IPS DF 6.9 (cell line): ENCODE data around the gene ZFYVE19.

Experiments
- DNase-seq: peaks from one replicate; pipeline ENCODE4 v3.0.0-alpha.2; 2013; ENCODE audit warnings: low read depth, low spot score
- H3K27ac ChIP-seq: one replicate; pipeline ENCODE4 v1.5.1; 2013; ENCODE audit warnings: low read length, control low read depth
- H3K27me3 ChIP-seq: 2 replicates; pipeline ENCODE4 v1.6.1; 2013; ENCODE audit warnings: mild to moderate bottlenecking, low read length; ENCODE audit not compliant: control insufficient read depth, insufficient read depth
- H3K36me3 ChIP-seq: 2 replicates; pipeline ENCODE4 v1.6.1; 2013; ENCODE audit warnings: low read length; ENCODE audit not compliant: control insufficient read depth, insufficient read depth
- H3K4me1 ChIP-seq: 2 replicates; pipeline ENCODE4 v1.6.1; 2013; ENCODE audit warnings: low read length; ENCODE audit not compliant: control insufficient read depth, insufficient read depth
- H3K4me3 ChIP-seq: 2 replicates; pipeline ENCODE4 v1.5.1; 2013; ENCODE audit warnings: mild to moderate bottlenecking, low read length
- H3K9me3 ChIP-seq: 2 replicates; pipeline ENCODE4 v1.6.1; 2013; ENCODE audit warnings: low read length, inconsistent platforms; ENCODE audit not compliant: control insufficient read depth, insufficient read depth
- whole genome bisulfite sequencing: extraction: QIAGEN DNeasy Blood & Tissue Kit; methylation state at CpG from one replicate; pipeline ENCODE4 v1.1.7; 2013; ENCODE audit warnings: mixed read lengths, missing lambda C conversion rate; ENCODE audit not compliant: insufficient read length, insufficient coverage; 5-methylcytosine and 5-hydroxymethylcytosine counted together

Gene ZFYVE19

DNA sequence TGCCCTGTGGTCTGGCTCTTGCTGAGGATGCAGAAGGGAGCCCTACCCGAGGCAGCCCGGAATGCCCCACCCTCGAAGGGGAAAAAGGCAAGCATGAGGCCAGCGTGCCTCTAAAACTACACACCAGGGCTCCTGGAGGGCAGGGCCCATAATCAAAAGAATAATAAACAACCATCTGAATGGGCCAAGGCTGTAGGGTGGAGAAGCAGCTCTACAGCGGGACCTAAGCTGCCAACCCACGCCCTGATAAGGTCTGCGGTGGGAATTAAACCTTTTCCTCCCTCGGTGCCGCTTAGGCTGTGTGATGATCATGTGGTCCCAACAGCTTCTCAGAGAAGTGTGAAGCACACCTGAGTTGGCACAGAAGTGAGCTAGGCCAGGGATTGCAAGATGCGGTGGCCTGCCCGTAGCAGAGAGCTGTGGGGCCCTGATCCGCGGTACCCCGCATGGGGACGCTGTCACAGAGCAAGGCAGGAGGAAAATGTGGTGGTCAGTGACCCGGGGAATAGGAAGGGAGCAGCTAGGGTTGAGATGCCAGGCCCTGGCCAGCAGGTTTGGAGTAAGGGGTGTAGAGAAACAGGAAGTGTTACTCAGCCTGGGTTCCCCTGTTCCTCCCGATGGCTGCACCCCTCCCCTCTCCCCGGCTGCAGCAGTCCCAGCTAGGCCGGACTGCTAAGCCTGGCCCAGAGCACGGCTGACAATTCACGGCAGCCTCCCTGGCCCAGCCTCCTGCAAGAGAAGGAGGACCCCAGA is 38.2 kb upstream of the ZFYVE19 start:
- Histone ChIP-seq H3K4me3 (no peak overlapping the region), H3K4me1 (peaks cover 12% of the 10 kb centered on the region), H3K27ac (no peak overlapping the region), H3K36me3 (no peaks in the 10 kb centered on the region), H3K27me3 (no peaks in the 10 kb centered on the region), H3K9me3 (no peaks in the 10 kb centered on the region)
- no peak for DNase-seq
- no CpG with 5 or more reads among the region's 21 CpGs for WGBS

DNA sequence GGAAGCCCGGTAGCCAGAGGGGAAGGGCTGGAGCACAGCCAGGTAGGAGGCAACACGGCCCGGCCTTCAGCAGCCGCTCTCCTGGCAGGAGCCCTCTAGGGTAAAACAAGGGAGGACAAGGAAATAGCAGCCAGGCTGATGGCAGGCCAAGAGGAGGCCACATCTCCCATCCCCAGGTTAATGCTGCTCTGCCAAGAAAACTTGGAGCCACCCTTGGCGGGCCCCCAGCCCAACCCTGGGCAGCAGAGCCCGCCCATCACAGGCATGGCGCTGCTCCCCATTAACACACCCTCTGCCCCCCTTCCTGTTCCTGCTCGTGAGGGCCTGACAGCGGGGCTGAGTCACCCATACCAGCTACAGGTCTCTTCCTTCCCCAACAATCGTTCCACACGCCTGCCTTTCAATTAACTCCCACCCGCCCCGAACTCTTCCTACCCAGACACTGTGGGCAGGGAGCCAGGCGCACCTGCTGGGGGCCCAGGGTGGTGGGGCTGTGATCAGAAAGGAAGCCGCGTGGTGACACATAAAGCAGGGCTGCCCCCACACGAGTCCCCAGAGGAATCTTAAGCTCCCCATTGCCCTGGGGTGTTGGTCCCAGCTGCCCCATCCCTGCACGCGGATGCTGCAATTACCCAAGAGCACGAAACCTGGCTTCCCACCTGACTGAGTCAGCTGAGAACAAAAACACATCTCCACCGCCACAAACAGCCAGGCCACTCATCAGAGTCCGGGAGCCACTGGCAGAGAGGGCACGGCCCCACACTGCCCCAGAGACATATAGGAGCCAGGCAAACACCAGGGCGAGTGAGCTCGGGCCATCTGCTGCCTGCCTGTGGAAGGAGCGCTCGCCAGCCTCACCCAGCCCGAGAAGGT is 37.4 kb upstream of the ZFYVE19 start, which contains the start of gene C15orf62:
Gene C15orf62 (plus strand): TSS at position 707 of the 873 bp plus-strand sequence. CDS start 516 bp downstream, outside the sequence.
- Histone ChIP-seq H3K27me3 (no peaks in the 10 kb centered on the region), H3K4me1 (peaks cover 12% of the 10 kb centered on the region), H3K27ac (no peak within 1 kb of the TSS), H3K9me3 (no peaks in the 10 kb centered on the region), H3K36me3 (no peaks in the 10 kb centered on the region), H3K4me3 (no peak within 1 kb of the TSS)
- WGBS: 100% methylated on average over 4 of the region's 28 CpGs
- DNase-seq: no peak

DNA sequence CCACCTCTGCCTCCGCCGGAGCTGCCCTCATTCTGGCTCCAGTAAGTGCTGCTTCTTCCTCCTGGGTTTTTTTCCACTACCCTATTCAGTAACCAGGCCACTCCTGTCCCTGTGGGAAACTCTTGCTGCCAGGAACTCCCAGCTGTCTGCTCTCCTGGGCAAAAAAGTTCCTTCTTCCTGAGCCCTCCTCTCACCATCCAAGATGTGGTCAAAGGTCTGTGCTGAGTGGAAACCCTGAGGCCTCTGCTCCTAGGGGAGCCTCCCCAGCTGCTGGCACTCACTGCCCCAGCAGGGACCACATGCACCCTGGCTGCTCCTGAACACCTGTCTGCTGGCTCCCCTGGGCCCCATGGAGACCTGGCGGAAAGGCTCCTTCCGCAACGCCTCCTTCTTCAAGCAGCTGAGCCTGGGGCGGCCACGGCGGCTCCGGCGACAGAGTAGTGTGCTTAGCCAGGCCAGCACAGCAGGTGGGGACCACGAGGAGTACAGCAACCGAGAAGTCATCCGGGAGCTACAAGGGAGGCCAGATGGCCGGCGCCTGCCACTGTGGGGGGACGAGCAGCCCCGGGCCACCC is 36.7 kb upstream of the ZFYVE19 start:
- no CpG with 5 or more reads among the region's 17 CpGs for WGBS
- H3K27me3 ChIP-seq: no peaks in the 10 kb centered on the region
- H3K4me3 ChIP-seq: no peak overlapping the region
- H3K9me3 ChIP-seq: no peaks in the 10 kb centered on the region
- H3K4me1 ChIP-seq: peaks cover 10% of the 10 kb centered on the region
- DNase-seq: no peak
- no peak overlapping the region for H3K27ac ChIP-seq
- H3K36me3 ChIP-seq: no peaks in the 10 kb centered on the region

DNA sequence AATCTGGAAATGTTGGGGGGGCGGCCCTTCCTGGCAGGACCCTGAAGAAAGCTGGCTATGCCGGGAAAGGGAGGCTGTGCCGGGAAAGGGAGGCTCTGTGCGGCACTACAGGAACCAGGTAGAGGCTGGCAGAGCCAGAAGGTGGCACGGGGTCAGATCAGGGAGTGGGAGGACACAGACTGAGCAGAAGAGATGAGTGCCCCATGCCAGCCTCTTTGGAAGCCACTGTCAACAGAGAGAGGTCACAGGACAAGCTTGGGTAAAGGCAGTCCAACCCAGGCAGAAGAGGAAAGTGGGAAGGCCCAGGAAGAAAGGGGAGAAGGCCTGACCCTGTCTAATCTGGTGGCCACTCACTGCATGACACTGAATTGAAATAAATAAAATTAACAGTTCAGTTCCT is 35.6 kb upstream of the ZFYVE19 start:
- no CpG with 5 or more reads among the region's 5 CpGs for WGBS
- H3K4me3 ChIP-seq: no peak overlapping the region
- 0 out of 2 replicates have a peak, but pooled peaks cover 6% of the 10 kb centered on the region for H3K36me3 ChIP-seq
- H3K27me3 ChIP-seq: no peaks in the 10 kb centered on the region
- H3K27ac ChIP-seq: no peak overlapping the region
- peaks cover 3% of the 10 kb centered on the region; the same call in 1 of the 2 replicates for H3K4me1 ChIP-seq
- DNase-seq: no peak
- no peaks in the 10 kb centered on the region for H3K9me3 ChIP-seq

DNA sequence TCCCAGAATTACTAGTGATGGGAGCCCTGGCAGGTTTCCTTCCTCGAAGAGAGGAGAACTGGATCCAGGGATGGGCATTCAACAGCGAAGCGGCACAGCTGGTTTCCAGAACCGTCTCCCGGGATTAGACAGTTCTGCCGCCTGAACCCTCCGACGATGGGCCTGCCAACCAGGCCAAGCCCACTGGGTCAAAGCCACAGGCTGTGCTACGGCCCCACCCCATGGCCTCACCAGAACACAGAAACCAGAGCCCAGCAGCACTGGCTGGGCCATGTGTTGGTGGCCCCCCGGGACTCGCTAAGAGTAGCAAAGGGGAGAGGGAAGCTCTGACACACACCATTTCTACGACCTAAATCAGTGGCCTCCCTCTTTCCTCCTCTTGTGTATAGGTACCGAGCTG is 34.9 kb upstream of the ZFYVE19 start:
- DNase-seq: no peak
- Histone ChIP-seq H3K36me3 (peaks cover 10% of the 10 kb centered on the region; the same call in 1 of the 2 replicates), H3K9me3 (no peaks in the 10 kb centered on the region), H3K27me3 (no peaks in the 10 kb centered on the region), H3K4me3 (no peak overlapping the region), H3K4me1 (peaks cover 1% of the 10 kb centered on the region; the same call in 1 of the 2 replicates), H3K27ac (no peak overlapping the region)
- no CpG with 5 or more reads among the region's 13 CpGs for WGBS

DNA sequence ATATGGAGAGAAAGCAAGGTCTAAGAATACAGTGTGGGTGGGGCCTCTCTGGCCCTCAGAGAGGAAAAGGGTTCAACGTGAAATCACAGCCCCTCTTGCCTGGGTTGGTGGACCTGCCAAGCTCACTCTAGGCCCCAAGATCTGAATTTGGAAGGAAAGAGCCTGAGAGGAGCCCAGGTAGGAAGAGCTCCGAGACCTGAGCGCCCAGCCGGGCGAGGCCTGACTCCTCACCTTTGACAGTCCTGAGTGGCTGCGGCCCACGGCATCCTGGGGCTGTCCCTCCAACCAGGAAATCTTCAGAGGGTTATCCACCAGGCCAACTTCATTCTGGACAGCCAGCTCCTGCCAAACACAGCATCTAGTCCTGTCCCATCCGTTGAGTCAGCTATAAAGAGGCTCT is 33.4 kb upstream of the ZFYVE19 start:
- Histone ChIP-seq H3K4me1 (no peaks in the 10 kb centered on the region), H3K9me3 (no peaks in the 10 kb centered on the region), H3K4me3 (no peak overlapping the region), H3K36me3 (peaks cover 10% of the 10 kb centered on the region; the same call in 1 of the 2 replicates), H3K27ac (no peak overlapping the region), H3K27me3 (no peaks in the 10 kb centered on the region)
- no CpG with 5 or more reads among the region's 8 CpGs for WGBS
- DNase-seq: no peak

DNA sequence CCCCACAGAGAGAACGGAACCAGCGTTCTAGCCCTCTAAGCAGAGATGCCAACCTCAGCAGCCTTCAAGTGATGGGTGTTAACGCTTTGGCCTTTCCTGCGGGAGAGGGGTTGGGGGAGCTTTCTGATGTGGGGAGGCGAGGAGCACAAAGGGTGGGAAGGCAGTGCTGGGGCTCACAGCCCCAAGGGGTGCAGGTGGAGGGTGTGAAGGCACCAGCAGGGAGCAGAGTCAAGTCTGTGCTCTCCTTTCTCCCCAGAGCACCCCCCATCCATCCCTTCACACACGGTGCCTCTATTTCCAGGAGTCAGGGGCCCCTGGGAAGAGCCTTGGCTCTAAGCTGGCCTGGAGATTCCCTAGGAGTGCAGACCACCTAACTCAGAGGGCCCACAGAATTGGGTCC is 33.0 kb upstream of the ZFYVE19 start:
- H3K4me3 ChIP-seq: no peak overlapping the region
- H3K4me1 ChIP-seq: no peaks in the 10 kb centered on the region
- H3K9me3 ChIP-seq: no peaks in the 10 kb centered on the region
- H3K36me3 ChIP-seq: peaks cover 10% of the 10 kb centered on the region; the same call in 1 of the 2 replicates
- no peak for DNase-seq
- no peak overlapping the region for H3K27ac ChIP-seq
- no CpG with 5 or more reads among the region's 6 CpGs for WGBS
- H3K27me3 ChIP-seq: no peaks in the 10 kb centered on the region

DNA sequence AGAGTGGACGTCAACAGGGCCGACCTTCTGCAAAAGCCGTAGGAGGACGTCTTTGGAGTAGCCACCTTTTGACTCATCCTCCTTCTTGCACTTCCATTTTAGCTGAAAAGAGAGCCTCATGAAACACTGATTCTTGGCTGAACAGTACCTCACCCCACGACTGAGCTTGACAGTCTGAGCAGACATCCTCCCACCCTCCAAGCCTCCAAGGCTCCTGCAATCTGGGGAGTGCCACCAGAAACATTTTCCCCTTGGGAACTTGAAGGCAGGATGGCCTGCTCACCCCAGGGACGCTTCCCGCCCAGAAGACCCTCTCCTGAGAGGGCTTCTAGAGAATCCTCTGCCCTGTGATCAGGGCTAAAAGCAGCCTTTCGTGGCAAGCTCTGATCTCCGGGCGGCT is 31.9 kb upstream of the ZFYVE19 start:
- Histone ChIP-seq H3K9me3 (no peaks in the 10 kb centered on the region), H3K27me3 (no peaks in the 10 kb centered on the region), H3K4me3 (no peak overlapping the region), H3K27ac (no peak overlapping the region), H3K36me3 (peaks cover 10% of the 10 kb centered on the region; the same call in 1 of the 2 replicates), H3K4me1 (no peaks in the 10 kb centered on the region)
- WGBS: no CpG with 5 or more reads among the region's 10 CpGs
- no peak for DNase-seq

DNA sequence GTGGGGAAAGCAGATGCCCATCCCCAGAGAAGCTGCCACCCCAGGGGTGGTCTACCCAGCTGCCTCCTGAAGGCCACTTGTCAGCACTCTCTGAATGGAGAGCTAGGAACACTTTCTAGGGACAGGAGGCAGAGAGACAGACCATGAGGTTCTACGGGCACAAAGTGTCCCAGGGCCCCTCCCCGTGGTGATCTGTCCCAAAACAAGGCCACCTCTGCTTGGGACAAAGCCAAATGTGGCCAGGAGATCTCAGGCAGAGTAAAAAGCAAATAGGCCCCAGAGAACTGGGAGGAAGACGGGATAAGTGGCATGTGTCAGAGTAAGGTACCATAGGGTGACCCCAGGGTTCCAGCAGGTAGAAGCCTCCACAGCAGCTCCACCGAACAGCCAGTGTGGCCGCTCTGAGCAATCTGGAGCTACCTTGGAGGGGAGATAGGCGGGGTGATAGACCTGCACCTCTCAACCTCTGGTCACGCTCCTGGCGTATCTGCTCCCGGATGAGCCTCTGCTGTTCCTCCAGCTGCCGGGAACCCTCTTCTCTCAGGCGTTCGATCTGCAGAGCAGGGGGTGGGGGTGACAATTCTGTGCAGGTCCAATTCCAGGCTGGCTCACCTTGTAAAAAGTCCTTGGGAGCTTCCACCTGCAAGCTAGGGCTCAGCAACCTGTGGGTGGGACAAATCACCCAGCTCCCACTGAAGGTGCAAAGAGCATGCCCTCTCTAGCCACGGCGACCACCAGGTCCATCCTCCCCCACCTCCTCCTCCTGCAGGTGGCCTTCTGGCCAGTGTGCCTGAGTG is 31.0 kb upstream of the ZFYVE19 start:
- Histone ChIP-seq H3K4me3 (no peak overlapping the region), H3K36me3 (peaks cover 10% of the 10 kb centered on the region; the same call in 1 of the 2 replicates), H3K27me3 (no peaks in the 10 kb centered on the region), H3K4me1 (no peaks in the 10 kb centered on the region), H3K27ac (no peak overlapping the region), H3K9me3 (no peaks in the 10 kb centered on the region)
- DNase-seq: no peak
- WGBS: no CpG with 5 or more reads among the region's 14 CpGs
